Measurements from ENCODE around the gene RAPH1.

RAPH1 gene

GRCh38 chr2:203535078-203535783 lies at the start of gene RAPH1:
Gene RAPH1, minus strand, starts transcription at chr2:203535301. Its CDS starts 39,948 bp downstream, at chr2:203495353.
- peak; percentile 93 for DNase-seq

- no peak for DNase-seq
These were observed 49.7 kb upstream of the RAPH1 start for GRCh38 chr2:203584784-203585183.

- no peak for DNase-seq
These were observed 48.6 kb upstream of the RAPH1 start for GRCh38 chr2:203583701-203584100.

GRCh38 chr2:203583084-203583695 lies 48.1 kb upstream of the RAPH1 start:
- no peak for DNase-seq

- no peak for DNase-seq
These were observed 47.4 kb upstream of the RAPH1 start for GRCh38 chr2:203582468-203582867.

GRCh38 chr2:203580844-203581243 lies 45.7 kb upstream of the RAPH1 start:
- no peak for DNase-seq

- no peak for DNase-seq
These were observed 44.6 kb upstream of the RAPH1 start for GRCh38 chr2:203579730-203580129.

GRCh38 chr2:203578759-203579643 lies 43.9 kb upstream of the RAPH1 start:
- DNase-seq = no peak

- DNase-seq = no peak
These were observed 39.7 kb upstream of the RAPH1 start for GRCh38 chr2:203574824-203575223.

- no peak for DNase-seq
These were observed 37.2 kb upstream of the RAPH1 start for GRCh38 chr2:203572316-203572715.

- DNase-seq = no peak
These were observed 34.7 kb upstream of the RAPH1 start for GRCh38 chr2:203569677-203570316.

- no peak for DNase-seq
These were observed 32.6 kb upstream of the RAPH1 start for GRCh38 chr2:203567691-203568090.

- DNase-seq = no peak
These were observed 31.1 kb upstream of the RAPH1 start for GRCh38 chr2:203566161-203566560.

- DNase-seq = no peak
These were observed 30.0 kb upstream of the RAPH1 start for GRCh38 chr2:203565076-203565475.

GRCh38 chr2:203562268-203562667 lies 27.2 kb upstream of the RAPH1 start:
- DNase-seq = no peak

- no peak for DNase-seq
These were observed 24.5 kb upstream of the RAPH1 start for GRCh38 chr2:203559641-203560040.

- no peak for DNase-seq
These were observed 18.7 kb upstream of the RAPH1 start for GRCh38 chr2:203553784-203554183.

GRCh38 chr2:203551778-203552177 lies 16.7 kb upstream of the RAPH1 start:
- DNase-seq = no peak

GRCh38 chr2:203550266-203550665 lies 15.2 kb upstream of the RAPH1 start:
- no peak for DNase-seq

GRCh38 chr2:203549406-203549805 lies 14.3 kb upstream of the RAPH1 start:
- DNase-seq = no peak

- DNase-seq = no peak
These were observed 13.8 kb upstream of the RAPH1 start for GRCh38 chr2:203548887-203549286.

GRCh38 chr2:203547356-203547755 lies 12.3 kb upstream of the RAPH1 start:
- no peak for DNase-seq

GRCh38 chr2:203544402-203544801 lies 9.3 kb upstream of the RAPH1 start:
- no peak for DNase-seq

All from left hindlimb (tissue), 1 donor.